NT2/D1 (cell line): ENCODE results near the gene RYR3.

ENCODE experiments used
- SUZ12 ChIP-seq: IDR thresholded peaks from 2 replicates; pipeline ENCODE4 v1.6.1; 2011; ENCODE audit not compliant: insufficient read length, insufficient read depth; ENCODE audit errors: extremely low read depth
- YY1 ChIP-seq: IDR thresholded peaks from 2 replicates; pipeline ENCODE4 v1.6.1; 2011; ENCODE audit not compliant: insufficient read length, insufficient read depth
- ZNF274 ChIP-seq: IDR thresholded peaks from 2 replicates; pipeline ENCODE4 v1.6.1; 2011; ENCODE audit warnings: mild to moderate bottlenecking, low read depth, low read length

DNA sequence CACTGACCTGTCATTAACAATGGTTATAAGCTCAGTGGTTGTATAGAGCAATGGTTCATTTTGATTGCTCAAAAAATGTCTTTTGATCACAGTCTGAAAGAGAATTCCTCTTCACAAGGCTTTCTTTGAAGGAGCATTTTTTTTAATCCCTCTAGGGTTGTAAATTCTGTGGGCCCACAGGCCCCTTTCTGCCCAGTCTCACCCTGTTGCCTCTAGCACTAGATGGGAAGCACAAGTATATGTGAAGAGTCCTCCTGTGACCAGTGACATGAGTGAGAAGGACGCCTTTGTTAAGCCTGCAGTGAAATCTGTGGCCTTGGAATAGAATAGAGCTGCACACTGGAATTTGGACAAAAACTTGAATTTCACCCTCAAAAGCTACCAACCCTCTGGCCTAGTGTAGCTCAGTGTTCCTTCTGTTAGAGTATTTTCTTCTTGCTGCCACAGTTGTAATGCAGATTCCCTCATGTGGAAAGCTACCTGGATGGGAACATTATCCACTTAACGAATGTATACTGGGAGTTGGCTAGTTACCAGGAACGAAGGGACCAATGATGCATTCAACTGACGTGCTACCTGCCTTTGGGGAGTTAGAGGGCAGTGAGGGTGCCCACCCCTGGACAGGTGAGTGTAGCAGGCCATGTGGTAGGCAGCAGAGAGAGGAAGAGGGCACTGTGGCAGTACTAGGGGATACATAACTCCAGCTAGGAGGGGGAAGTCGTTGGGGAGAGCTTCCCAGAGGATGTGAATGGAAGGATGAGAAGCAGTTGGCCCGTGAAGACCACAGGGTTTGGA is 28.3 kb upstream of the RYR3 start:
- TF ChIP-seq ZNF274 (no peak), YY1 (no peak), SUZ12 (no peak)
